Keratinocyte (primary cell): ENCODE results near the gene DNAH11.

Source experiments
- EZH2 ChIP-seq: IDR thresholded peaks from one replicate; pipeline ENCODE4 v1.6.1; 2012; ENCODE audit warnings: inconsistent platforms, mild to moderate bottlenecking, low read length, moderate library complexity
- TF ChIP-seq, protein P1 (sequence below), 3 experiments: IDR thresholded peaks in 1 of 3; conservative IDR thresholded peaks in 1 of 3; optimal IDR thresholded peaks in 1 of 3; 2 replicates in 2 of 3; 3 replicates in 1 of 3; pipeline versions ENCODE3 to v1.5.1; 2011; ENCODE audit warnings: low read length in 3 of 3, mild to moderate bottlenecking in 3 of 3, moderate library complexity in 2 of 3, control low read depth in 1 of 3, inconsistent platforms in 1 of 3; ENCODE audit not compliant: insufficient read depth in 2 of 3; ENCODE audit errors: extremely low read depth in 1 of 3

- TF ChIP-seq, protein P1, sequence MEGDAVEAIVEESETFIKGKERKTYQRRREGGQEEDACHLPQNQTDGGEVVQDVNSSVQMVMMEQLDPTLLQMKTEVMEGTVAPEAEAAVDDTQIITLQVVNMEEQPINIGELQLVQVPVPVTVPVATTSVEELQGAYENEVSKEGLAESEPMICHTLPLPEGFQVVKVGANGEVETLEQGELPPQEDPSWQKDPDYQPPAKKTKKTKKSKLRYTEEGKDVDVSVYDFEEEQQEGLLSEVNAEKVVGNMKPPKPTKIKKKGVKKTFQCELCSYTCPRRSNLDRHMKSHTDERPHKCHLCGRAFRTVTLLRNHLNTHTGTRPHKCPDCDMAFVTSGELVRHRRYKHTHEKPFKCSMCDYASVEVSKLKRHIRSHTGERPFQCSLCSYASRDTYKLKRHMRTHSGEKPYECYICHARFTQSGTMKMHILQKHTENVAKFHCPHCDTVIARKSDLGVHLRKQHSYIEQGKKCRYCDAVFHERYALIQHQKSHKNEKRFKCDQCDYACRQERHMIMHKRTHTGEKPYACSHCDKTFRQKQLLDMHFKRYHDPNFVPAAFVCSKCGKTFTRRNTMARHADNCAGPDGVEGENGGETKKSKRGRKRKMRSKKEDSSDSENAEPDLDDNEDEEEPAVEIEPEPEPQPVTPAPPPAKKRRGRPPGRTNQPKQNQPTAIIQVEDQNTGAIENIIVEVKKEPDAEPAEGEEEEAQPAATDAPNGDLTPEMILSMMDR (optimal IDR thresholded peaks at IDR 0.05 in 1 of 3, IDR thresholded peaks at IDR 0.05 in 1 of 3, conservative IDR thresholded peaks at IDR 0.05 in 1 of 3; ENCODE audit: extremely low read depth in 1 of 3, insufficient read depth in 2 of 3, low read length in 3 of 3), result no peak
- TF ChIP-seq EZH2, result no peak
Measured at GRCh38 chr7:21819048-21819447, 276.2 kb downstream of the DNAH11 start.
